Tibial artery (tissue), 4 donors: ENCODE results near the gene PSAP.

Source experiments
- DNase-seq, 2 donors: peaks; one replicate each; pipeline ENCODE4 v3.0.0-alpha.2; 2019
- H3K27ac ChIP-seq, 2 donors: fragments of 200-600 bp; sonication (generic) in 1 of 2; 1 replicate in 1 of 2; 2 replicates in 1 of 2; pipeline ENCODE4 v1.5.1; 2018 to 2019; ENCODE audit warnings: mild to moderate bottlenecking in 1 of 2
- H3K27me3 ChIP-seq, 2 donors: fragments of 200-600 bp; sonication (generic) in 1 of 2; one replicate each; pipeline versions ENCODE4 v1.5.1 to v1.6.0; 2016 to 2019
- H3K36me3 ChIP-seq, 3 donors: fragments of 200-600 bp; sonication (generic) in 2 of 3; one replicate each; pipeline ENCODE4 v1.5.1; 2016 to 2019; ENCODE audit warnings: mild to moderate bottlenecking in 2 of 3
- H3K4me1 ChIP-seq, 4 donors: fragments of 200-600 bp; sonication (generic) in 2 of 4; 1 replicate in 3 of 4; 2 replicates in 1 of 4; pipeline ENCODE4 v1.5.1; 2016 to 2019
- H3K4me3 ChIP-seq, 2 donors: fragments of 200-600 bp; sonication (generic) in 1 of 2; 1 replicate in 1 of 2; 2 replicates in 1 of 2; pipeline ENCODE4 v1.5.1; 2018 to 2019; ENCODE audit warnings: mild to moderate bottlenecking in 2 of 2
- H3K9me3 ChIP-seq, 3 donors: fragments of 200-600 bp; sonication (generic) in 1 of 3; one replicate each; pipeline ENCODE4 v1.5.1; 2016 to 2019
- CTCF ChIP-seq, 2 experiments: fragments of 200-600 bp in 1 of 2; fragments of 450-650 bp in 1 of 2; IDR thresholded peaks; one replicate each; pipeline ENCODE4 v1.5.1; 2017 to 2019; ENCODE audit warnings: antibody characterized with exemption in 2 of 2, mild to moderate bottlenecking in 1 of 2, moderate library complexity in 1 of 2
- intact Hi-C: fragments of 100-400 bp; cut with DNase I; formaldehyde crosslinking; loops from one replicate; pipeline ENCODE4 v1.15.0; 2023; ENCODE audit warnings: low total_unique reads

PSAP gene

GRCh38 chr10:71771821-71772617, 79.0 kb downstream of the PSAP start:
- H3K4me1 ChIP-seq = peaks cover 10 to 71% (median 62%) of the 10 kb centered on the region in 4 donors

GRCh38 chr10:71771204-71771603, 79.8 kb downstream of the PSAP start:
- no peaks in the 10 kb centered on the region for H3K27me3 ChIP-seq
- intact Hi-C loops = loop anchor here (10.0 kb wide), 1 partner anchor 386 kb away; no protein-coding TSS in a partner anchor
- no peaks in the 10 kb centered on the region for H3K36me3 ChIP-seq
- H3K4me3 ChIP-seq = peak overlapping the region; percentile 80 to 82
- TF ChIP-seq CTCF (IDR thresholded peaks at IDR 0.05) = no peak
- H3K27ac ChIP-seq = peak overlapping the region; percentile 95 to 96
- no peak for DNase-seq
- H3K9me3 ChIP-seq = no peaks in the 10 kb centered on the region
- H3K4me1 ChIP-seq = peaks cover 11 to 79% (median 70%) of the 10 kb centered on the region in 4 donors

More at GRCh38 chr10:71771821-71772617, 79.0 kb downstream of the PSAP start:
- peak overlapping the region; percentile 95 to 96 for H3K27ac ChIP-seq
- no peaks in the 10 kb centered on the region for H3K36me3 ChIP-seq
- DNase-seq = peak; percentile 84 to 93
- intact Hi-C loops = loop anchor here (2.0 to 10.0 kb wide), 2 partner anchors 57 to 387 kb away; no protein-coding TSS in a partner anchor
- peak overlapping the region; percentile 80 to 82 for H3K4me3 ChIP-seq
- no peak for TF ChIP-seq CTCF (IDR thresholded peaks at IDR 0.05)
- no peaks in the 10 kb centered on the region for H3K27me3 ChIP-seq
- H3K9me3 ChIP-seq = no peaks in the 10 kb centered on the region

- H3K4me1 ChIP-seq = peaks cover 13 to 83% (median 75%) of the 10 kb centered on the region in 4 donors
- peak overlapping the region; percentile 80 to 82 for H3K4me3 ChIP-seq
- intact Hi-C loops = loop anchor here (10.0 kb wide), 1 partner anchor 386 kb away; no protein-coding TSS in a partner anchor
- H3K27ac ChIP-seq = peak overlapping the region; percentile 95 to 96
- no peaks in the 10 kb centered on the region for H3K9me3 ChIP-seq
- peak in 1 of 2 donors; percentile 83 for DNase-seq
- TF ChIP-seq CTCF (IDR thresholded peaks at IDR 0.05) = no peak
- no peaks in the 10 kb centered on the region for H3K36me3 ChIP-seq
- H3K27me3 ChIP-seq = no peaks in the 10 kb centered on the region
These were observed 80.3 kb downstream of the PSAP start for GRCh38 chr10:71770789-71771188.

- H3K36me3 ChIP-seq = no peaks in the 10 kb centered on the region
- H3K27ac ChIP-seq = peak overlapping the region; percentile 95 to 96
- H3K27me3 ChIP-seq = no peaks in the 10 kb centered on the region
- no peak for DNase-seq
- H3K4me3 ChIP-seq = peak overlapping the region in 1 of 2 donors; percentile 82
- no peaks in the 10 kb centered on the region for H3K9me3 ChIP-seq
- no peak for TF ChIP-seq CTCF (IDR thresholded peaks at IDR 0.05)
- peaks cover 18 to 88% (median 80%) of the 10 kb centered on the region in 4 donors for H3K4me1 ChIP-seq
- intact Hi-C loops = loop anchor here (10.0 kb wide), 1 partner anchor 385 kb away; no protein-coding TSS in a partner anchor
These were observed 80.8 kb downstream of the PSAP start for GRCh38 chr10:71770255-71770654.

GRCh38 chr10:71769279-71769823, 81.7 kb downstream of the PSAP start:
- Histone ChIP-seq H3K4me1 (peaks cover 18 to 96% (median 89%) of the 10 kb centered on the region in 4 donors), H3K36me3 (no peaks in the 10 kb centered on the region), H3K4me3 (peak overlapping the region; percentile 5 to 24), H3K9me3 (no peaks in the 10 kb centered on the region), H3K27me3 (no peaks in the 10 kb centered on the region), H3K27ac (peak overlapping the region; percentile 95 to 96)
- intact Hi-C loops = no loop called here
- DNase-seq = no peak
- no peak for TF ChIP-seq CTCF (IDR thresholded peaks at IDR 0.05)
